Measurements from ENCODE around the gene NOC3L.

NOC3L gene

DNA sequence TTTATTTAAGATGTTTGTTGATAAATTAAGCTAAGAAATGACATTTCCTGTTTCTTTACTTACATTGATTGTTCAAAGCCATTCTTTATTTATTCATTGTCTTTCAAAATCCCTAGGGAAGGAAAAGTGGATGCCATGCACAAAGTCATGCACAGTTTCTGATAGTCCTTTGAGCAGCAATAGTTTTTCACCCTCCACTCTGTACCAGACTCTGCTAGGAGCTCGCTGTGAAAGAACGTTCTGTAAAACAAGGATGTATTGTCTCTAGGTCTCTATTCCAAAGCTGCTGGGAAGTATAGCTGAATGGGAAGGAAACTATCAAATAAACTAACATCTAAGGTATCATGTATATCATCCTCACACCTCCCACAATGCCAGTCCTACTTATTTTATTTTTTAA is 7.8 kb upstream of the NOC3L start:
- CTCF ChIA-PET: interaction anchor here (0.6 to 0.7 kb wide), 2 partner anchors 9 to 89 kb away, joined by 3 to 6 read pairs; no protein-coding TSS in a partner anchor
- POLR2A ChIA-PET: interaction anchor here (0.6 kb wide), 1 partner anchor 31 kb away, joined by 3 read pairs; no protein-coding TSS in a partner anchor

GRCh38 chr10:94366382-94366781 is 3.6 kb upstream of the NOC3L start:
- Histone ChIP-seq H3K4me3 (ENCODE audit: low read depth, low read length) (no peak overlapping the region), H3K36me3 (ENCODE audit: control insufficient read depth in 2 of 2, insufficient read depth in 1 of 2, low read length in 2 of 2) (peaks cover 0 to 1% of the 10 kb centered on the region in 2 experiments; a peak in 1 of 3 replicates), H3K4me1 (ENCODE audit: control insufficient read depth, insufficient read depth, low read length) (peaks cover 6% of the 10 kb centered on the region), H3K27ac (ENCODE audit: extremely low read depth, low read depth, low read length) (no peak overlapping the region), H3K9me3 (ENCODE audit: control insufficient read depth, insufficient read depth, low read depth, low read length) (no peaks in the 10 kb centered on the region)
- TF ChIP-seq ZNF335 (tag by site-specific recombination; conservative IDR thresholded peaks at IDR 0.05) (0 out of 2 replicates have a peak, but pooled peaks have one; percentile 14), SCRT1 (tag by site-specific recombination; IDR thresholded peaks at IDR 0.05; ENCODE audit: borderline replicate concordance) (no peak)
- POLR2A ChIA-PET: interaction anchor here (1.2 kb wide), 1 partner anchor 36 kb away, joined by 4 read pairs; the partner anchor contains the start of gene TBC1D12
- CTCF ChIA-PET: interaction anchor here (0.7 to 1.5 kb wide), 2 partner anchors 36 to 39 kb away, joined by 4 to 5 read pairs; partner anchors contain the start of gene TBC1D12

More for the DNA sequence above, 7.8 kb upstream of the NOC3L start:
- H3K36me3 ChIP-seq (ENCODE audit: control insufficient read depth in 2 of 2, insufficient read depth in 1 of 2, low read length in 2 of 2): no peaks in the 10 kb centered on the region
- H3K4me1 ChIP-seq (ENCODE audit: control insufficient read depth, insufficient read depth, low read length): no peaks in the 10 kb centered on the region
- H3K4me3 ChIP-seq (ENCODE audit: low read depth, low read length): no peak overlapping the region
- no peaks in the 10 kb centered on the region for H3K9me3 ChIP-seq (ENCODE audit: control insufficient read depth, insufficient read depth, low read depth, low read length)
- no peak overlapping the region for H3K27ac ChIP-seq (ENCODE audit: extremely low read depth, low read depth, low read length)
- TF ChIP-seq ZNF2 (tag by site-specific recombination; IDR thresholded peaks at IDR 0.05): no peak
- TF ChIP-seq EGR2 (tag by site-specific recombination; IDR thresholded peaks at IDR 0.05; ENCODE audit: low read depth): no peak
- no peak for TF ChIP-seq ZNF518A (tag by site-specific recombination; conservative IDR thresholded peaks at IDR 0.05; ENCODE audit: low read depth)
- TF ChIP-seq, protein P1, sequence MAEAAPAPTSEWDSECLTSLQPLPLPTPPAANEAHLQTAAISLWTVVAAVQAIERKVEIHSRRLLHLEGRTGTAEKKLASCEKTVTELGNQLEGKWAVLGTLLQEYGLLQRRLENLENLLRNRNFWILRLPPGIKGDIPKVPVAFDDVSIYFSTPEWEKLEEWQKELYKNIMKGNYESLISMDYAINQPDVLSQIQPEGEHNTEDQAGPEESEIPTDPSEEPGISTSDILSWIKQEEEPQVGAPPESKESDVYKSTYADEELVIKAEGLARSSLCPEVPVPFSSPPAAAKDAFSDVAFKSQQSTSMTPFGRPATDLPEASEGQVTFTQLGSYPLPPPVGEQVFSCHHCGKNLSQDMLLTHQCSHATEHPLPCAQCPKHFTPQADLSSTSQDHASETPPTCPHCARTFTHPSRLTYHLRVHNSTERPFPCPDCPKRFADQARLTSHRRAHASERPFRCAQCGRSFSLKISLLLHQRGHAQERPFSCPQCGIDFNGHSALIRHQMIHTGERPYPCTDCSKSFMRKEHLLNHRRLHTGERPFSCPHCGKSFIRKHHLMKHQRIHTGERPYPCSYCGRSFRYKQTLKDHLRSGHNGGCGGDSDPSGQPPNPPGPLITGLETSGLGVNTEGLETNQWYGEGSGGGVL (tag by site-specific recombination; IDR thresholded peaks at IDR 0.05): no peak
- TF ChIP-seq ZNF585B (tag by site-specific recombination; IDR thresholded peaks at IDR 0.05): no peak

GRCh38 chr10:94364482-94364881 is 1.7 kb upstream of the NOC3L start:
- ChIA-PET POLR2A (no interaction called here), CTCF (no interaction called here)
- H3K9me3 ChIP-seq (ENCODE audit: control insufficient read depth, insufficient read depth, low read depth, low read length): no peaks in the 10 kb centered on the region

More at GRCh38 chr10:94364482-94364881, 1.7 kb upstream of the NOC3L start:
- Histone ChIP-seq H3K4me3 (ENCODE audit: low read depth, low read length) (no peak overlapping the region), H3K36me3 (ENCODE audit: control insufficient read depth in 2 of 2, insufficient read depth in 1 of 2, low read length in 2 of 2) (peaks cover 14 to 16% of the 10 kb centered on the region in 2 experiments; a peak in 2 of 3 replicates), H3K27ac (ENCODE audit: extremely low read depth, low read depth, low read length) (no peak overlapping the region), H3K4me1 (ENCODE audit: control insufficient read depth, insufficient read depth, low read length) (peaks cover 11% of the 10 kb centered on the region)
- TF ChIP-seq ZNF677 (tag by site-specific recombination; IDR thresholded peaks at IDR 0.05) (no peak), ZBTB17 (tag by site-specific recombination; IDR thresholded peaks at IDR 0.05) (0 out of 2 replicates have a peak, but pooled peaks have one; percentile 19), ZNF670 (tag by site-specific recombination; IDR thresholded peaks at IDR 0.05; ENCODE audit: low read depth) (no peak)
- TF ChIP-seq, protein P2, sequence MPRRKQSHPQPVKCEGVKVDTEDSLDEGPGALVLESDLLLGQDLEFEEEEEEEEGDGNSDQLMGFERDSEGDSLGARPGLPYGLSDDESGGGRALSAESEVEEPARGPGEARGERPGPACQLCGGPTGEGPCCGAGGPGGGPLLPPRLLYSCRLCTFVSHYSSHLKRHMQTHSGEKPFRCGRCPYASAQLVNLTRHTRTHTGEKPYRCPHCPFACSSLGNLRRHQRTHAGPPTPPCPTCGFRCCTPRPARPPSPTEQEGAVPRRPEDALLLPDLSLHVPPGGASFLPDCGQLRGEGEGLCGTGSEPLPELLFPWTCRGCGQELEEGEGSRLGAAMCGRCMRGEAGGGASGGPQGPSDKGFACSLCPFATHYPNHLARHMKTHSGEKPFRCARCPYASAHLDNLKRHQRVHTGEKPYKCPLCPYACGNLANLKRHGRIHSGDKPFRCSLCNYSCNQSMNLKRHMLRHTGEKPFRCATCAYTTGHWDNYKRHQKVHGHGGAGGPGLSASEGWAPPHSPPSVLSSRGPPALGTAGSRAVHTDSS (tag by site-specific recombination; IDR thresholded peaks at IDR 0.05): no peak

Data from HEK293 (cell line).